Skeletal muscle satellite cell (primary cell): ENCODE results near the gene HS3ST6.
"Not testable (repeated sequence)": the region's sequence is repeated elsewhere in the genome, so short reads cannot be mapped to it uniquely, and the experiment has no call there.

ENCODE experiments used
- H3K27me3 ChIP-seq: 2 replicates; pipeline ENCODE4 v1.7.0; 2013; ENCODE audit warnings: low read length; ENCODE audit not compliant: control insufficient read depth, insufficient read depth
- H3K36me3 ChIP-seq: 2 replicates; pipeline ENCODE4 v1.7.0; 2013; ENCODE audit warnings: mild to moderate bottlenecking, control low read depth, low read length; ENCODE audit not compliant: insufficient read depth
- H3K4me1 ChIP-seq: 2 replicates; pipeline ENCODE4 v1.7.0; 2013; ENCODE audit warnings: low read length; ENCODE audit not compliant: control insufficient read depth, insufficient read depth
- H3K4me2 ChIP-seq: 2 replicates; pipeline ENCODE4 v1.7.0; 2013; ENCODE audit warnings: mild to moderate bottlenecking, low read length
- H3K4me3 ChIP-seq: 2 replicates; pipeline ENCODE4 v1.7.0; 2013; ENCODE audit warnings: low read length
- H3K9ac ChIP-seq: 2 replicates; pipeline ENCODE4 v1.7.0; 2013; ENCODE audit warnings: mild to moderate bottlenecking, low read depth, low read length, moderate library complexity
- H3K9me3 ChIP-seq: replicated peaks from 2 replicates; pipeline ENCODE4 v1.7.0; 2013; ENCODE audit warnings: mild to moderate bottlenecking, control low read depth, low read length

Gene HS3ST6

DNA sequence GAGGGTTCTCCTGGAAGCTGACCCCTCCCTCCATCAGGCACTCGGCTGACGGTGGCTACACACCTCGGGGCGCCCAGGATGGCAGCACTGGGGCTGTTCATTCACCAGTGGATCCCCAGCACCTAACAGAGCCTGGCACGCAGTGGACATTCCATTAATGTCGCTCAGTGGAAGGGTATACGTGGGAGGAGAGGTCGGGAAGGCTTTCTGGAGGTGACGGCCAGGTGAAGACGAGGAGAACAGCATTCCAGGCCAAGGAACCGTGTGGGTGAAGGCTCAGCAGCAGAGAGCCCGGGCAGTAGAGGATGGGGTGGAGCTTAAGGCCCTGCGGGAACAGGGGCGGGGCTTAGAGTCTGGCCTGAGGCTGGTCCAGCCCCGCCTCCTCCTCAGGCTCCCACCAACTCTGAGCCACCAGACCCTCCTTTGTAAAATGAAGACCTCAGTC, 2.5 kb upstream of the HS3ST6 start:
- Histone ChIP-seq H3K27me3 (peaks cover 84% of the 10 kb centered on the region), H3K36me3 (no peaks in the 10 kb centered on the region), H3K9ac (no peak overlapping the region), H3K4me1 (peaks cover 9% of the 10 kb centered on the region), H3K9me3 (no peaks in the 10 kb centered on the region), H3K4me3 (no peak overlapping the region), H3K4me2 (no peak overlapping the region)

DNA sequence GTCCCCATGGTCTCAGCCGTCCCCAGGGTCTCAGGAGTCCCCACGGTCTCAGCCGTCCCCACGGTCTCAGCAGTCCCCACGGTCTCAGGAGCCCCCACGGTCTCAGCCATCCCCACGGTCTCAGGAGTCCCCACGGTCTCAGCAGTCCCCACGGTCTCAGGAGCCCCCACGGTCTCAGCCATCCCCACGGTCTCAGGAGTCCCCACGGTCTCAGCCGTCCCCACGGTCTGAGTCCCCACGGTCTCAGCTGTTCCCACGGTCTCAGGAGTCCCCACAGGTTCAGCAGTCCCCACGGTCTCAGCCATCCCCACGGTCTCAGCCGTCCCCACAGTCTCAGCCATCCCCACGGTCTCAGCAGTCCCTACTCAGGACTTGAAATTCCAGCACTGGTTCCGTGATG, 1.9 kb upstream of the HS3ST6 start:
- H3K4me1 ChIP-seq, H3K4me3 ChIP-seq, H3K4me2 ChIP-seq, H3K9me3 ChIP-seq, H3K9ac ChIP-seq, H3K36me3 ChIP-seq: not testable (repeated sequence)
- peaks cover 84% of the 10 kb centered on the region for H3K27me3 ChIP-seq

DNA sequence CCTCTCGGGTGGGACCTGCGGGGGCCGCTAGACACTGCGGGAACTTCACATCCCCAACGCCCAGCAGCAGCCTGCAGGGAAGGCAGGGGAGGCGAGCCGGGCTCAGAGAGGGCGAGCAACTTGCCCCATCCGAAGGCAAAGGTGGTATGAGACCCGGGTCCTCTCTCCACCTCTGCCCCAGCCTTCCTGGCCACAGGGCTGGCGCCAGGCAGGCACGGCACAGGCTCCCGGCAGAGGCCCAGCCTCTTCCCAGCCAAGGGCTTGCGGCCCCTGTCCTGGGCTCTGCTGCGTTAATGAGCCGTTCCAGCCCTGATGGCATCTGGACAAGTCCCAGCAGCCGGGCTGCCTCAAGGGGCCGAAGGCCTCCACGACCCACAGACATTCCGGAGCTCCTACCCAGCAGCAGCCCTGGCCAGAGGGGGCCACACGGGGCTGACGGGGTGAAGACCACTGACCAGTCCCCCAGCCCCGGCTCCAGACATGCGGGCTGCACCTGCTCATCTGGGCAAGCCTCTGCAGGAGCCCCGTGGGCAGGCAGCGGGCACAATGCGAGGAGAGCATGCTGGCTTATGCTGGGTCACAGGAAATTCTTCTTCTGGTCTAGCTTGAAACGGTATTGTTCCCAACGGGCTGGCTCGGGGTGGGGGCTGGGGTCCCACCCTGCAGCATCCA, 1.2 kb upstream of the HS3ST6 start:
- H3K27me3 ChIP-seq = peaks cover 85% of the 10 kb centered on the region
- H3K36me3 ChIP-seq = no peaks in the 10 kb centered on the region
- H3K4me3 ChIP-seq = no peak overlapping the region
- no peaks in the 10 kb centered on the region for H3K9me3 ChIP-seq
- H3K4me1 ChIP-seq = peaks cover 9% of the 10 kb centered on the region
- no peak overlapping the region for H3K9ac ChIP-seq
- H3K4me2 ChIP-seq = no peak overlapping the region

DNA sequence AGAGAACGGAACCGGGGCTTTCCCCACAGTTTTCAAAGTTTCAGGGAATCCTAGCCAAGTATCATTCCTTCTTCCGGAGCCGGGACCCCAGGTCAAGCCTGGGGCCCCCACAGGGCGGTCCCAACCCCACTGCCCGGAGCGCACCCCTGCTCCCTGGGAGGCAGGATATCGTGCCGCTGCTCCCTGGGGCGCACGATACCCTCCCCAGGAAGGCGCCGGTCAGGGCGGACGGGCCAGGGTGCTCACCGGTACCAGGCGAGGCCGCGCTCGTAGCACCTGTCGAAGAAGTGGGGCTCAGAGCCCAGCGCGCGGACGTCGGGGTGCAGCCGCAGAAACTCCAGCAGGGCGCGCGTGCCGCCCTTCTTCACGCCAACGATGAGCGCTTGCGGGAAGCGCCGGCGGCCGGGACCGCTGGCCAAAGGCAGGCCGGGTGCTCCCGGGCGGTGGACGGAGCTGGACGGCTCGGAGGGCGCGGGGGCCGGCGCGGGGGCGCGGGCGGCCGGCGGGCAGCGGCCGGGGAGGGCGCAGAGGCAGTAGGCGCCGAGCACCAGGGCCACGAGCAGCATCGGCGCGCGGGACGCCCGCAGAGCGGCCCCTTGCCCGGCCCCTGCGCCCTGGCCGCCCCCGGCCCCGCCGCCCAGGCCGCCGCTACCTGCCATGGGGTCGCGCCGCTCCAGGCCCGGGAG, 407 bp downstream of the HS3ST6 start:
- Histone ChIP-seq H3K4me2 (no peak overlapping the region), H3K36me3 (no peaks in the 10 kb centered on the region), H3K4me3 (no peak overlapping the region), H3K4me1 (no peaks in the 10 kb centered on the region), H3K27me3 (peaks cover 83% of the 10 kb centered on the region), H3K9ac (no peak overlapping the region), H3K9me3 (no peaks in the 10 kb centered on the region)

DNA sequence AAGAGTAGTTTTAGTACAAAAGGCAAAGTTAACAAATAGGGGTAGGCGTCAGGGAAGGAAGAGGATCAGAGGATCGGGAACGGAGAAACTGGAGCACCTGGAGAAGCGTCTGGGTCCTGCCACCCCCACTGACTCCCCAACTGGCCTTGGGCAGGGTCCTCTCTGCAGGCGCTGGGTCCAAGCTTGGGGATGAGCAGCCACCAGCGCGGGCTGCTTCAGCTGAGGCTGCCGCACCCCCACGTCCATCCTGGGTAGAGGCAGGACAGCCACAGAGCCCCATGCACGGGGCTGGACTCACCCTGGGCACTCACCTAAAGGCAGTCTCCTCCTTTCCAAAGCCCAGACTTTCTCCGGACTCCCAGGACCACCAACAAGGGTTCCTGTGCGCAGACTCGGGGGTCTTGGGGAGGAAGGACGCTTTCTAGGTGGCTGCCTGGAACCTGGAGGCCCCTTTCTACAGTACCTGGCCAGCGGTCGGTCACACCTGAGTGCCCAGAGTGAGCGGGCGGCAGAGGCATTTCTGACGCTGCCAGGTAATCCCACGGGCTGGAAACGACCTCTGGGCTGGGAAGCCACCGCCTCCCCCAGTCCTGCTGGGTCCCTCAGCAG, 1.1 kb downstream of the HS3ST6 start:
- no peak overlapping the region for H3K4me3 ChIP-seq
- peaks cover 77% of the 10 kb centered on the region for H3K27me3 ChIP-seq
- H3K4me1 ChIP-seq = no peaks in the 10 kb centered on the region
- H3K36me3 ChIP-seq = no peaks in the 10 kb centered on the region
- no peaks in the 10 kb centered on the region for H3K9me3 ChIP-seq
- H3K9ac ChIP-seq = no peak overlapping the region
- H3K4me2 ChIP-seq = no peak overlapping the region

DNA sequence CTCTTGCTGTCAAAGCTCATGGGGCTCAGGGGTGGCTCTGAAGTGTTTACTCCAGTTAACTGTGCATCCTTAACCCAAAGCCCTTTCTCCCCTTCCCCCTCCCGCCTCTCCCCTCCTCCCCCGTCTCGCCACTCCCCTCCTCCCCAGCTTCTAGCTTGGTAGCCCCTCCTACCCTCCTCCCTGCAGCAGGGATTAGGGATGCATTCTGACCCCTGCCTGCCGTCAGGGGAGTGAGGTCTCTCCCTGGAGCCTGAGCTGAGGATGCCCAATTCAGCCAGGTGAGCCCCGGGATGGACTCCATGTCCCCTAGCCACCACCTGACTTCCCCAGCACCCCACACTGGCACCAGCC, 1.6 kb downstream of the HS3ST6 start:
- Histone ChIP-seq H3K4me2 (no peak overlapping the region), H3K36me3 (no peaks in the 10 kb centered on the region), H3K9me3 (no peaks in the 10 kb centered on the region), H3K4me1 (no peaks in the 10 kb centered on the region), H3K4me3 (no peak overlapping the region), H3K27me3 (peaks cover 76% of the 10 kb centered on the region), H3K9ac (no peak overlapping the region)

DNA sequence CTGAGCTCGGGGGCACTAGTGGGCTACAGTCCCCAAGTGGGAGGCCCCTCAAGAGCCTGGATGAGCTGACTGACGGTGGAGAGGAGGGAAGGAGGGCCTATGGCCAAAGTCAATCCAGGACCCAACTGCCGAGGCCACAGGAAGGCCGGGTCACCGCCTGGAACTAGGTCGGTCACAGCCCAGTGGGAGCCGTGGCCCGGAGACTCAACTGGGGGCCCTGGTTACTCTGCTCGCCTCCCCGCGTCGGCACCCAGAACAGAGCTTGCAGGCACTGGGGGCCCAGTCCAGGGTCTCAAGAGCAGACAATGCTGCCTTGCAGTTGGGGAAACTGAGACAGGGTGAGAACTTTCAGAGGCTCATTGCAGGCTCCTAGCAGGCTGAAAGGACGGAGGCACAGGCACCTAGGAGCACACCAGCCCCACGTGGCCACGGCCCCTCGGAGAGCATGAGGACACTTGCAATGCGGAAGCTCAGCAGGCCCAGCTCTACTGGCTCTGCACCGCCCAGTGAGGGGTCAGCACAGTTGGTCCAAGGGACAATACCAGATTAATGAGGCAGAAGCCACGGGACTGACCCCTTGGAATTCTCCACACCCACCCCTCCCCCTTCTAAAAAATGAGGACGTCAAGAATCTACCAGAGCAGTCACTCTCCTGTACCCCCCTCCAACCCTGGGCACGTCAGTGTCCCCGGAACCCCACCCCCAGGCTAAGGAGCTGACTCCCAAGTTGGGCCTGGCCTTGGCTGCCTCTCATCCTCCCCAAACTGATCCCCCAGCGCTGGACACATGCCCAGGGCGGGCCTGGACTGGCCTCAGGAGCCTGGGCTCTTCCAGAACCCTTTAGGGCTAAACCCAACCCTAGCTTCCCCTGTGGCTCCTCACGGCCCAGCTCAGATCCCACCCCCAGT, 2.2 kb downstream of the HS3ST6 start:
- Histone ChIP-seq H3K4me3 (no peak overlapping the region), H3K9ac (no peak overlapping the region), H3K4me2 (no peak overlapping the region), H3K36me3 (no peaks in the 10 kb centered on the region), H3K4me1 (no peaks in the 10 kb centered on the region), H3K27me3 (peaks cover 69% of the 10 kb centered on the region), H3K9me3 (no peaks in the 10 kb centered on the region)

DNA sequence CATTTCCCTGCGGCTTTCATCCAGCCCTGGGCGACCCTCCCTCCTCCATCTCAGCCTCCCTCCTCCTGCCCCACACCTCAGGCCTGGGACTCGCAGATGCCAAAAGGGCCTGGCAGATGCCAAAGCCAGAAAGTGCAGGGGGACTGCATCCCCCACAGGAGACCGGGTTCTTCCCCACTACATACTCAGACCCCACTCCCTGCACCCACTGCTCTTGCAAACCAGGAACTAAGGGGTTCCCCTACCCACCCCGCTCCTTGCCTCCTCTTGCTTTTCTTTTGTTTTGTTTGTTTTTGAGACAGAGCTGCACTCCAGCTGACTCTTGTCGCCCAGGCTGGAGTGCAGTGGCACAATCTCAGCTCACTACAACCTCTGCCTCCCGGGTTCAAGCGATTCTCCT, 3.2 kb downstream of the HS3ST6 start:
- H3K27me3 ChIP-seq = peaks cover 59% of the 10 kb centered on the region
- H3K4me2 ChIP-seq = no peak overlapping the region
- H3K9me3 ChIP-seq = no peaks in the 10 kb centered on the region
- H3K9ac ChIP-seq = no peak overlapping the region
- no peaks in the 10 kb centered on the region for H3K4me1 ChIP-seq
- H3K36me3 ChIP-seq = no peaks in the 10 kb centered on the region
- H3K4me3 ChIP-seq = no peak overlapping the region

DNA sequence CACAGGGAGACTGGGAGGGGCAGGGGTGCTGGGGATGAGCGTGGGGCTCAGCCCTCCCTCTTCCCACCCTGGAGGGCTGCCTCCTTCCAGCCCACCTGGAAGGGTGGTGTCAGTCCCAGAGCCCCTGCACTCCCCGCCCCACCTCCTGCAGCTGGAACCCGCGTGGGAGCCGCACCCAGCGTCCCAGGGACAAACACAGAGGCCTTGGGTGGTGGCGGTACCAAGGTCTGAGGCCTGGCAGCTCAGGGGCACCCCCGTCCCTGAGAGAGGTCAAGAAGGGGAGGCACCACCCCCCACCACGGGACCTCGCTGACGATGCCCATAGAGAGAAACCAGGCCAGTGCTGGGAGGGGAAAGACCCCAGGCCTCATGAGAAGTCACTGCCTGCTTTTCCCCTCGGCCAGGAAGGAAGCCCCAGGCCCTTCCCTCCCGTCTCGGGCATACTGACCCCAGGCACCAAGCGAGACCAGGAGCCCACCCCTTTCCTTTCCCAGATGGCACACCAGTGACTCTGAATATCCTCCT, 4.1 kb downstream of the HS3ST6 start:
- H3K27me3 ChIP-seq = peaks cover 56% of the 10 kb centered on the region
- H3K9me3 ChIP-seq = no peaks in the 10 kb centered on the region
- no peak overlapping the region for H3K4me2 ChIP-seq
- no peak overlapping the region for H3K9ac ChIP-seq
- no peak overlapping the region for H3K4me3 ChIP-seq
- no peaks in the 10 kb centered on the region for H3K36me3 ChIP-seq
- H3K4me1 ChIP-seq = no peaks in the 10 kb centered on the region

DNA sequence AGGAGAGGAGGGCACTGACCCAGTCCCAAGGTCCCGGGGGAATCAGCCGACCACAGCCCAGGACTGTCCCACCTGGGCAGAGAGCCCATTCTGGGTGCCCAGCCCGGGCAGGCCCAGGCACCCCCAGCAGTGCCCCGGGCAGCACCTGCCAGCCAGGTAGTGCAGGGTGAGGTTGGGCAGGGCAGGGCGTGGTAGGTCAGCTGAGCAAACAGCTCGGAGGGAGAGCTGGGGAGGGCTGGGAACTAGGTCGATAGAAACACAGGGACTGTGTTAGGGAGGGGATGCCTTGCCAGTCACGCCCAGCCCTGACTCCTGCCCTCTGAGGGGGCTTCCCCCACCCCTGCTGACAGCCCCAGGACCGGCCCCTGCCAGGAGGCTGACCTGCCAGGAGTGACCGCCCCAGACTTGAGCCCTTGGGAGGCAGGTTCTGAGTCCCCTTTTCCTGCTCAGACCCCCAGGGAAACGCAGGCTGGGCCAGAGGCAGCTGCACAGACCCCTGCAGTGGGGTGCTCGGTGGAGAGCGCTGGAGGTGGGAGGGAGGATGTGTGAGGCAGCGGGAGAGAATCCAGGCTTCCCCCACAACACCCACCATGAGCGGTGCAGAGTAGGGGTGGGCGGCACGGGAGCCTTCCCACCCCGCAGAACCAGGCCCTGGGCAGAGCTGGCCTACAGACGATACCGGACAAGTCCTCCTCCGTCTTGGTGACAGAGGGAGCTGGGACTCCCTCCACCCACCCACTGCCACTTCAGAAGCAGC, 4.7 kb downstream of the HS3ST6 start:
- Histone ChIP-seq H3K9me3 (no peaks in the 10 kb centered on the region), H3K9ac (no peak overlapping the region), H3K27me3 (peaks cover 56% of the 10 kb centered on the region), H3K36me3 (no peaks in the 10 kb centered on the region), H3K4me1 (no peaks in the 10 kb centered on the region), H3K4me2 (no peak overlapping the region), H3K4me3 (no peak overlapping the region)

DNA sequence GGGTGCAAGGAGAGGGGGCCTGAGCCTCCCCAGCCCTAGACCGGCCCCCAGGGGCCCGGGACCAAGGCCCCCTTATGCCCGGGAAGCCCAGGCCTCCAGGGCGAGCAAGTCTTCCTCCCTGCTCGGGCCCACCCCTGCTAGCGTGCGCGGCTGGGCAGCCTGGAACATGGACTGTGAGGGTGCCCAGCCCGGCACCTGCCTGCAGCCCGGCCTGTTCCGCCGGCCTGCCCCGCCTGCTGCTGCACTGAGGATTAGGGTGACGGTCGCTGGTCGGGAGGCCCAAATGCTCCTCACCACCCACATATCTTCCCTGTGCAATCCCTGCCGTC, 6.0 kb downstream of the HS3ST6 start:
- no peak overlapping the region for H3K4me2 ChIP-seq
- H3K4me1 ChIP-seq = no peaks in the 10 kb centered on the region
- no peak overlapping the region for H3K4me3 ChIP-seq
- no peak overlapping the region for H3K9ac ChIP-seq
- H3K9me3 ChIP-seq = no peaks in the 10 kb centered on the region
- no peaks in the 10 kb centered on the region for H3K36me3 ChIP-seq
- H3K27me3 ChIP-seq = peaks cover 58% of the 10 kb centered on the region
